Stimulated activated CD4-positive, alpha-beta T cell treated with anti-CD3 and anti-CD28 coated beads, Interleukin-2, amount 100 ng/mL, for 24 hours (primary cell): ENCODE data around the gene DNLZ.

Source experiments
- DNase-seq, 2 donors: peaks; one replicate each; pipeline ENCODE4 v3.0.0-alpha.2; 2020

The DNLZ gene

DNA sequence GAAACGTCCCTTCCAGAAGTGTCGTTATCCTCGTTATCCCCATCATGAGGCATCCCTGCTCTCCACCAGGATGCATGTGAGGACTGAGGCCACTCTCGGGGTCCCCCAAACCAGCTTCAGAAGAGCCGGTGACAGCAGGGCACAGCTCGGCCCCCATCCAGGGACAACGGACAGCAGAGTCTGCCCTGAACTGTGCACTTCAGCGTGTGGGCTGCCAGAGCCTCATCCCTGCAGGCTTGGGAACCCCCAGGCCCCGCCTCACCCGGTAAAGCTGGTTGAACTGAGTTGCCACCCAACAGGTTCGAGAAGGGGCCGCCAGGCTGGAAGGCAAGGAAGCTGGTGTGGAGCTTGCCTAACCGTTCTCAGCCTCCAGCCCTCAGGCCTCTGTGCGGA is 10.6 kb upstream of the DNLZ start:
- no peak for DNase-seq

DNA sequence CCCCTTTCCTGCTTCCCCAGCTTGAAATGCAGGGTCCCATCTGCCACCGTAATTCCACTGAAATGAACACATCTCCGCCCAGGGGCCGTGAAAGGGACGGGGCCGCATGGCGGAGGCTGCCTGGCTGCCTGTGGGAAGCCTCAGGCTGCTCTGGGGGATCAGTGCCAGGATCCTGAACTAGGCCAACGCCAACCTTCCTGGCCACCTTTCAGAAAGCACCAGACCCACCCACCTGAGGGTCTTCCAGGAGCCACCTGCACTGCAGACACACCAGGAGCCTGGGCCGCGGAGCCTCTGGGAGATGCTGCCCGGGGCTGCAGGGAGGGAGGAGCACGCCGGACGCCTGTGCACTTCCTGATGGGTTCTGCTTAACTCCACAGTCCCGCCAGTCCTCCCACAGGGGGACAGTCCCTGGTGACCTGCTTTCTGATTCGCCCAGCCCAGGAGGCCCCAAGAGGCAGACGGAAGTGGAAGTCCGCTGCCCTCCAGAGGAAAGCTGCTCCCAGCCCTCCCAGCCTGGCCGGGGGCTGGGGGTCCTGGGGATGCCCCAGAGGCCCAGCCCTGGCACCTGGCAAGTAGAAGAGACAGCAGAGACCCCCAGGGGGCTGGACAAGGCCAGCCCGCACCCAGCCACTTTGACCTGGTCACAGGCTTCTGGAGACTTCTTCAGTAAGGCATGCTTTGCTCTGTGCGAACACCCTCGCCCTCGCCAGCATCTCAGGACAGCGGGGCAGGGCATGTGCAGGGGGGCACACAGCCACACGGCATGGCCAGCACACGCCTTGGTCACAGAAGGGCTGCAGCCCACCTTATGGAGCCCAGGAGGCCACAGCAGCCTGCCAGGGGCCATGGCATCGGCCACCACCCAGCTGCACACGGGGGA is 10.0 kb upstream of the DNLZ start, which contains the start of gene CARD9:
Gene CARD9, minus strand, starts transcription at position 370 of the 883 bp plus-strand sequence. CDS start 1,591 bp downstream, outside the sequence.
- DNase-seq = peak in 1 of 2 donors; percentile 40

- DNase-seq = no peak
Observed at GRCh38 chr9:136372561-136373299, 9.2 kb upstream of the DNLZ start.

DNA sequence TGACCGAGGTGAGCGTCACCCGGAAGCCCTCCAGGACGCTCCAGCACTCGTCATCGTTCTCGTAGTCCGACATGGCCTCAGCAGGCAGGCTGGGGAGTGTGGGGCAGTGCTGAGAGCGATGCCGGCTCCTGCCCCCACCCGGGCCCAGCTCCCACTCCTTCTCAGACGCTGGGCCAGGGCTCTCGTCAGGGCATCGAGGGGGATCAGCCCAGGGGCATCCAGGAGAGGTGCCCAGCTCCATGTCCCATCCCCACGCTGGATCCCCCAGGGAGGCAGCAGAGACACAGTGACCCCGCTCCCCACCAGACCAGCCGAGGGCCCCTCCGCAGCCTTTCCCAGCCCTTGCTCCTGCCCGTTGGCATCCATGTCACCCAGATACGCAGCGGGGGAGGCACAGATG is 8.5 kb upstream of the DNLZ start:
- no peak for DNase-seq

DNA sequence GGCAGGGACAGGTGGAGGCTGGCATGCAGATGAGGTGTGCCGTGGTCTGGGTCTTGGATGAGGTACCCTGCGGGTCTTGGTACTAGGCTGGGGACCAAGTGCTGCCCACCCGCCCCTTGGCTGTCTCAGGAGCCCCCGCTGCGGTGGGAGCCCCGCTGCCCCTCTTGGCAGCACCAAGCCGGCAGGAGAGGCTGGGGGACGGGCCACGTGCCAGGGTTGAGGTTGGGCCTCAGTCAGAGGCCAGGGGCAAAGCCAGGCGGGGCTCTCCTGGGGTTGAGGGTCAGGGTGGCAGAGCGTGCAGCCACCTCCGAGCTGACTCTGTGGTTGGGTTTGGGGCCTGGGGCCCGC is 8.0 kb upstream of the DNLZ start:
- DNase-seq = no peak

GRCh38 chr9:136370687-136371532 is 7.4 kb upstream of the DNLZ start:
- DNase-seq = no peak

- DNase-seq = no peak
Observed at GRCh38 chr9:136370037-136370436, 6.5 kb upstream of the DNLZ start.

- no peak for DNase-seq
Observed at GRCh38 chr9:136368190-136368589, 4.6 kb upstream of the DNLZ start.

- DNase-seq = no peak
Observed at GRCh38 chr9:136367296-136368145, 4.0 kb upstream of the DNLZ start.

GRCh38 chr9:136366826-136367225 is 3.3 kb upstream of the DNLZ start:
- DNase-seq = no peak

GRCh38 chr9:136365775-136366222 is 2.3 kb upstream of the DNLZ start:
- DNase-seq = no peak

DNA sequence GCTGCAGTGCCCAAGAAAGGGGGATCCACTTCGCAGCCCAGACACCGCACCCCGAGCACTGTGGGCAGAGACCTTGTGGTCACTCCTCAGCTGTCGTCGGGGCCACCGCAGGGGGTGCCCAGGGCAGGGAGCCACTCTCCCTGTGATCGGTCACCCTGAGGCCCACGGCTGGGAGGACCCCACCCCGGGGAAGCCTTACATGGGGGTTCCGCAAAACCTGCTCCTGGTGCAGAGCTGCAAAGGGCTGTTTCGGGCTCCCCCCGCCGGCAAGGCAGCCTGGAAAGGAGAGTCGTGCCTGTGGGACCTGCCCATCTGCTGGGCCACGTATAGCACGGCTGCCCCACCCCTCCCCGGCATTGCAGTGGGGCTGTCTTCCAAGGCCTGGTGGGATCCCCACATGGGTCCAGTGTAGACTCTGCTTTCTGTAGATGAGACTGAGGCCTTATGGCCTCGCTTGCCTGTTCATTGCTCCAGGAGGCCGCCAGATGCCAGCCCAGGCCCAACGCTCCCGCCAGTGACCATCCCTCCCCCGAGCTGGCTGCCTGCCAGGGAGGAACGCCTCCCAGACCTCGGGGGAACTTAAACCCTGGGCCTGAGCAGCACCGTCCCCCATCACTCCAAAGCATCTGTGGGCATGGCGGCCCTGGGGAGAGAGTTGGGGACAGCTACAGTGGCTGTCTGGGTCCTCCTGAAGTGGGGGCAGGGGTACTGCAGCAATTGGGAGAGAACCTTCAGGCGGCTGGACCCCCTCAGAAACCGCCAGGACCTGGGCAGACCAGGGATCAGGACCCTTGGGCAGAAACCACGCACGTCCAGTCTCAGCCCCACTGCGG is 1.6 kb upstream of the DNLZ start:
- no peak for DNase-seq

GRCh38 chr9:136363949-136364748 is 605 bp upstream of the DNLZ start:
- no peak for DNase-seq

DNA sequence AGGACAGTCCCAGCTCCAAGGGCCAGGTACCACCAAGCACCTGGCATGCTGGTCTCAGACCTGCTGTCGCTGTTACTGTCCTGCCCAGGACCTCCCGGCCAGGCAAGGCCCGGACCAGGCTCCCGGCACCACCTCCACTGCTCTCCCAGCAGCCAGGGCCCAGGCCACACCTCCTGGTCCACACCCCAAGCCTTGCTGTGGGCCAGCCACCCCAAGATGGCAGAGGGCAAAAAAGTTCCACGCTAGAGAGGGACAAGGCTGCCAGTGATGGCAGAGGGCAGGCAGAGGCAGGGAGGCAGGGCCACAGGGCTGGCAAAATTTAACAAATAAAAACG is 1.1 kb downstream of the DNLZ start:
- DNase-seq = no peak

GRCh38 chr9:136361754-136362449 is 1.6 kb downstream of the DNLZ start:
- DNase-seq = no peak

DNA sequence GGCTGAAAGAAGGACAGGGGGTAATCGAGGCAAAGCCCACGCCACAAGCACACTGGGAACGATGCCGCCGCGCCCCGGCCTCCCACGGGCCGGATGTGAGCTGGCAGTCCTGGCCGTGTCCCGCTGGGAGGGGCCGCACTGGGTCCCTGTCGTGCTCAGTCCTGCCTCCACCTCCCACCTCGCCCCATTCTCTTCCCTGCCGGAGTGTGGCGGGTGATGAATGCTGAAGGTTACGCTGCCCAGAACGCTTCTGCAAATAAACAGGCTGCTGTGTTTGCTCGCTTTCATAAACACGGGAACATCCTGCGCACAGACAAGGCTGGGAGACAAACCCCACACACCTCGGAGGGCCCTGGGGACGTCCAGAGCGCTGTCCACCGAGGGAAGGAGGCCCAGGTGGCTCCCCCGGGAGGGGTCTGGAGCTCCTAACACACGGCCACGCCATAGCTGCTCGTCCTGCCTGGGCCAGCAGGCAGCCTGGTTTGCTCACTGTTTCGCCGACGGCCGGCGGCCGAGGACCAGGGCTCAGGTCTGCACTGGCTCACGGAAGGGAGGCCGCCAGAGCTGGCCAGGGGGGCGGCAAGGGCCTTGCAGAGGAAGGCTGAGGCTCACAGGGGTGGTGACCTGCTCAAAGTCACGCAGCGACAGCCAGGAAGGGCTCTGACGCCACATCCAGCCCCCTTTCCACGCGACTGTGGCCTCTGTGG is 2.3 kb downstream of the DNLZ start:
- no peak for DNase-seq

- DNase-seq = no peak
Observed at GRCh38 chr9:136359774-136360718, 3.5 kb downstream of the DNLZ start.

DNA sequence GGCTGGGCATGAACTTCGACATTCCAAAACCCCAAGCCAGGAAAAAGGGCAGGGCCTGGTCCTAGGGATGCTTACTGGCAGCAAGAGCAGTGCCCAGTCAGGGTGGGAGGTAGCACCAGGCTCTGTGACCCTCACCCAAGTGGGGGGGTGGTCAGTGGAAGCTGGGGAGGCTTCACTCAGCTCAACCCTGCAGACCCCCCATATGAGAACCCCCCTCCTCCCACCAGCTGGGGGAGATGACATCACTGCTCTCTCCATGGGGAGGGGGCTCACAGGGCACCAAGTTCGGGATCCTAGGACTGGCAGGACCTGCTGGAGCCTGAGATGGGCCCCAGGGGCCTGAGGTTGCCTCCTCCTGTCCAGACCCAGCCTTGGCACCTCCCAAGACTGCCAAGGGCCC is 4.7 kb downstream of the DNLZ start:
- no peak for DNase-seq
